ENCODE data around the gene RLN3. TPM values are rescaled to one million over a fixed set of nuclear protein-coding genes. Genes with fewer than 3 reads are reported as not detected.
A peak's percentile ranks its signal among the peaks of the same experiment; 100 is the strongest.

RLN3 gene
- total and polyA plus RNA-seq, 9 of the 15 experiments (the other 6 are each of a cell fraction or from before 2014, with no cell fraction given): 0.31 to 1.2 (median 0.71) TPM; not detected in 6

GRCh38 chr19:14073925-14074838, 46.2 kb downstream of the RLN3 start (continued):
- no peak for TF ChIP-seq AFF1 (IDR thresholded peaks at IDR 0.05; ENCODE audit: low read depth in 1 of 2, partially characterized antibody in 2 of 2)
- TF ChIP-seq KAT7 (CRISPR knock-in tag; IDR thresholded peaks at IDR 0.05; ENCODE audit: borderline replicate concordance): no peak
- TF ChIP-seq SRF (CRISPR knock-in tag; IDR thresholded peaks at IDR 0.05): peak in 1 of 2 experiments; percentile 52; a peak in 1 of 4 replicates
- TF ChIP-seq SP2 (IDR thresholded peaks at IDR 0.05; ENCODE audit: extremely low read depth, low read depth, low read length, poor library complexity, severe bottlenecking): no peak
- TF ChIP-seq ZNF395 (CRISPR knock-in tag; IDR thresholded peaks at IDR 0.05): no peak
- TF ChIP-seq TFE3 (CRISPR knock-in tag; IDR thresholded peaks at IDR 0.05): no peak
- TF ChIP-seq TEAD2 (tag; IDR thresholded peaks at IDR 0.05): no peak
- TF ChIP-seq ZZZ3 (IDR thresholded peaks at IDR 0.05): no peak
- no peak for TF ChIP-seq MYNN (IDR thresholded peaks at IDR 0.05)
- no peak for TF ChIP-seq MYNN (CRISPR knock-in tag; IDR thresholded peaks at IDR 0.05)
- no peak for TF ChIP-seq EP300 (IDR thresholded peaks at IDR 0.05; ENCODE audit: low read length)
- TF ChIP-seq RHOXF2B (CRISPR knock-in tag; conservative IDR thresholded peaks at IDR 0.05): no peak
- no peak for TF ChIP-seq SREBF1 (IDR thresholded peaks at IDR 0.05; ENCODE audit: borderline replicate concordance, low read depth, low read length)
- 0 out of 2 replicates have a peak, but pooled peaks have one; percentile 32 for TF ChIP-seq ZC3H4 (CRISPR knock-in tag; IDR thresholded peaks at IDR 0.05; ENCODE audit: borderline replicate concordance)
- TF ChIP-seq TFAM (CRISPR knock-in tag; conservative IDR thresholded peaks at IDR 0.05): no peak
- TF ChIP-seq SAFB2 (IDR thresholded peaks at IDR 0.05; ENCODE audit: borderline replicate concordance, low read depth, low read length, severe bottlenecking): no peak
- no peak for TF ChIP-seq EZH2 (IDR thresholded peaks at IDR 0.05; ENCODE audit: borderline replicate concordance, low read depth, low read length)
- no peak for TF ChIP-seq PHF20 (IDR thresholded peaks at IDR 0.05; ENCODE audit: partially characterized antibody)
- no peak for TF ChIP-seq GATAD2B (IDR thresholded peaks at IDR 0.05; ENCODE audit: borderline replicate concordance)

All from K562 (cell line).